Keratinocyte (primary cell): ENCODE data around the gene TLR6. TPM values are rescaled to one million over a fixed set of nuclear protein-coding genes. Genes with fewer than 3 reads are reported as not detected.

Source experiments
- DNase-seq: peaks from one replicate; pipeline ENCODE4 v3.0.0-alpha.2; 2011; ENCODE audit warnings: low read depth, missing footprints, low spot score
- FAIRE-seq: peaks from 2 replicates; lab custom pipeline; 2011; peaks lifted over from hg19 to GRCh38; lab: Jason Lieb, UNC
- H2AFZ ChIP-seq: 2 replicates; pipeline ENCODE4 v1.6.0; 2012; ENCODE audit warnings: low read length, control low read depth, inconsistent platforms; ENCODE audit not compliant: control insufficient read depth
- H3K27ac ChIP-seq: 2 replicates; pipeline ENCODE4 v1.5.1; 2011; ENCODE audit warnings: low read length; ENCODE audit not compliant: control insufficient read depth, insufficient read depth
- H3K27me3 ChIP-seq: 3 replicates; pipeline ENCODE4 v1.6.0; 2011; ENCODE audit warnings: low read length; ENCODE audit not compliant: control insufficient read depth, insufficient read depth; ENCODE audit errors: extremely low read depth
- H3K36me3 ChIP-seq, 2 experiments: 2 replicates in 1 of 2; 3 replicates in 1 of 2; pipeline ENCODE4 v1.5.1; 2011; ENCODE audit warnings: low read length in 2 of 2, mild to moderate bottlenecking in 1 of 2; ENCODE audit not compliant: control insufficient read depth in 2 of 2, insufficient read depth in 2 of 2; ENCODE audit errors: extremely low read depth in 1 of 2
- H3K4me1 ChIP-seq: 3 replicates; pipeline ENCODE4 v1.5.1; 2011; ENCODE audit warnings: low read length; ENCODE audit not compliant: control insufficient read depth, insufficient read depth; ENCODE audit errors: extremely low read depth
- H3K4me2 ChIP-seq: 3 replicates; pipeline ENCODE4 v1.6.0; 2011; ENCODE audit warnings: low read depth, low read length; ENCODE audit not compliant: control insufficient read depth, insufficient read depth; ENCODE audit errors: extremely low read depth
- H3K4me3 ChIP-seq, 3 experiments: fragments of 200-600 bp in 1 of 3; sonication (generic) in 1 of 3; 2 replicates in 2 of 3; 3 replicates in 1 of 3; pipeline ENCODE4 v1.5.1; 2011 to 2016; ENCODE audit warnings: low read length in 3 of 3, mild to moderate bottlenecking in 3 of 3, control low read depth in 2 of 3, inconsistent platforms in 1 of 3, low read depth in 1 of 3, mixed read lengths in 1 of 3, mixed run types in 1 of 3, moderate library complexity in 1 of 3; ENCODE audit not compliant: control insufficient read depth in 2 of 3, insufficient read depth in 2 of 3; ENCODE audit errors: extremely low read depth in 1 of 3
- H3K79me2 ChIP-seq: 2 replicates; pipeline ENCODE4 v1.6.0; 2012; ENCODE audit warnings: low read length; ENCODE audit not compliant: control insufficient read depth, insufficient read depth
- H3K9ac ChIP-seq: 3 replicates; pipeline ENCODE4 v1.6.0; 2011; ENCODE audit warnings: low read length; ENCODE audit not compliant: control insufficient read depth, insufficient read depth; ENCODE audit errors: extremely low read depth
- H3K9me1 ChIP-seq: 3 replicates; pipeline ENCODE4 v1.6.0; 2011; ENCODE audit warnings: low read length; ENCODE audit not compliant: control insufficient read depth, insufficient read depth; ENCODE audit errors: extremely low read depth
- H3K9me3 ChIP-seq: 2 replicates; pipeline ENCODE4 v1.5.1; 2012; ENCODE audit warnings: low read depth, low read length; ENCODE audit not compliant: control insufficient read depth
- H4K20me1 ChIP-seq: 3 replicates; pipeline ENCODE4 v1.6.0; 2011; ENCODE audit warnings: low read length; ENCODE audit not compliant: control insufficient read depth, insufficient read depth; ENCODE audit errors: extremely low read depth
- EZH2 ChIP-seq: IDR thresholded peaks from one replicate; pipeline ENCODE4 v1.6.1; 2012; ENCODE audit warnings: inconsistent platforms, mild to moderate bottlenecking, low read length, moderate library complexity
- dilution Hi-C: fragments of 300-500 bp; cut with MboI; formaldehyde crosslinking; loops from one replicate; pipeline ENCODE4 v1.7.0; 2020; ENCODE audit warnings: low sequenced_read_pairs; ENCODE audit not compliant: extremely low pct_ligation_motif_present
- polyA plus RNA-seq, 5 experiments: library from polyadenylated mRNA; depleted of rRNA in 3 of 5; stranded (reverse) in 3 of 5; stranded (forward) in 1 of 5; unstranded in 1 of 5; fragments of >200 nt; gene quantifications; 1 replicate in 1 of 5; 2 replicates in 3 of 5; 3 replicates in 1 of 5; pipeline versions ENCODE4 v1.2.1 to v1.2.3, GENCODE V29; 2011 to 2012; ENCODE audit warnings: missing spikeins in 2 of 5, low read depth in 1 of 5, low replicate concordance in 1 of 5
- TF ChIP-seq, protein P1 (sequence below), 3 experiments: IDR thresholded peaks in 1 of 3; conservative IDR thresholded peaks in 1 of 3; optimal IDR thresholded peaks in 1 of 3; 2 replicates in 2 of 3; 3 replicates in 1 of 3; pipeline versions ENCODE3 to v1.5.1; 2011; ENCODE audit warnings: low read length in 3 of 3, mild to moderate bottlenecking in 3 of 3, moderate library complexity in 2 of 3, control low read depth in 1 of 3, inconsistent platforms in 1 of 3; ENCODE audit not compliant: insufficient read depth in 2 of 3; ENCODE audit errors: extremely low read depth in 1 of 3

TLR6 gene
- polyA plus RNA-seq, 1 donor (not counting 4 experiments of a cell fraction or from before 2014, with no cell fraction given), result 1.3 TPM

DNA sequence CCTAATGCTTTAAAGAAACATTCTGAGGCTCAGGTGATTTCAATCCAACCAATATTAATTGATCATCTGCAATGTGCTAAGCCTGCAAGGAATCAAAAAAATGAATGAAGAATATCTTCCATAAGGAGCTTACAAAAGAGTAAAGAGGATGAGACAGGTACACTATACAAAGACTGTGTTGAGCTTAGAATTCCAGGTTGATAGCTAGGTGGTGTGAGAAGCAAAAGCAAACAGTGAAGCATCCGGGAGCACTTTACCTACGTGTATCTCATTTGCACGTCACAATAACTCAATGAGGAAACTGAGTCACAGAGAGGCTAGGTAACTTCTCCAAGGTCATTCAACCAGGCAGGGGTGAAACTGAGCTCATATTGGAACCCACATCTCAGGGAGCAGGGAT lies 48.1 kb upstream of the TLR6 start:
- no peaks in the 10 kb centered on the region for H3K9me3 ChIP-seq
- H4K20me1 ChIP-seq, result no peaks in the 10 kb centered on the region
- H3K27ac ChIP-seq, result no peak overlapping the region
- TF ChIP-seq, protein P1, sequence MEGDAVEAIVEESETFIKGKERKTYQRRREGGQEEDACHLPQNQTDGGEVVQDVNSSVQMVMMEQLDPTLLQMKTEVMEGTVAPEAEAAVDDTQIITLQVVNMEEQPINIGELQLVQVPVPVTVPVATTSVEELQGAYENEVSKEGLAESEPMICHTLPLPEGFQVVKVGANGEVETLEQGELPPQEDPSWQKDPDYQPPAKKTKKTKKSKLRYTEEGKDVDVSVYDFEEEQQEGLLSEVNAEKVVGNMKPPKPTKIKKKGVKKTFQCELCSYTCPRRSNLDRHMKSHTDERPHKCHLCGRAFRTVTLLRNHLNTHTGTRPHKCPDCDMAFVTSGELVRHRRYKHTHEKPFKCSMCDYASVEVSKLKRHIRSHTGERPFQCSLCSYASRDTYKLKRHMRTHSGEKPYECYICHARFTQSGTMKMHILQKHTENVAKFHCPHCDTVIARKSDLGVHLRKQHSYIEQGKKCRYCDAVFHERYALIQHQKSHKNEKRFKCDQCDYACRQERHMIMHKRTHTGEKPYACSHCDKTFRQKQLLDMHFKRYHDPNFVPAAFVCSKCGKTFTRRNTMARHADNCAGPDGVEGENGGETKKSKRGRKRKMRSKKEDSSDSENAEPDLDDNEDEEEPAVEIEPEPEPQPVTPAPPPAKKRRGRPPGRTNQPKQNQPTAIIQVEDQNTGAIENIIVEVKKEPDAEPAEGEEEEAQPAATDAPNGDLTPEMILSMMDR (optimal IDR thresholded peaks at IDR 0.05 in 1 of 3, IDR thresholded peaks at IDR 0.05 in 1 of 3, conservative IDR thresholded peaks at IDR 0.05 in 1 of 3; ENCODE audit: extremely low read depth in 1 of 3, insufficient read depth in 2 of 3, low read length in 3 of 3), result no peak
- TF ChIP-seq EZH2, result no peak
- no peaks in the 10 kb centered on the region for H3K9me1 ChIP-seq
- no peak overlapping the region for H3K9ac ChIP-seq
- dilution Hi-C loops, result no loop called here
- no peaks in the 10 kb centered on the region for H3K4me1 ChIP-seq
- no peaks in the 10 kb centered on the region for H3K79me2 ChIP-seq
- no peak overlapping the region for H3K4me2 ChIP-seq
- H2AFZ ChIP-seq, result no peak overlapping the region
- DNase-seq, result no peak
- no peak for FAIRE-seq
- H3K36me3 ChIP-seq, result peaks cover 4 to 10% of the 10 kb centered on the region in 2 experiments
- no peaks in the 10 kb centered on the region for H3K27me3 ChIP-seq
- H3K4me3 ChIP-seq, result no peak overlapping the region

DNA sequence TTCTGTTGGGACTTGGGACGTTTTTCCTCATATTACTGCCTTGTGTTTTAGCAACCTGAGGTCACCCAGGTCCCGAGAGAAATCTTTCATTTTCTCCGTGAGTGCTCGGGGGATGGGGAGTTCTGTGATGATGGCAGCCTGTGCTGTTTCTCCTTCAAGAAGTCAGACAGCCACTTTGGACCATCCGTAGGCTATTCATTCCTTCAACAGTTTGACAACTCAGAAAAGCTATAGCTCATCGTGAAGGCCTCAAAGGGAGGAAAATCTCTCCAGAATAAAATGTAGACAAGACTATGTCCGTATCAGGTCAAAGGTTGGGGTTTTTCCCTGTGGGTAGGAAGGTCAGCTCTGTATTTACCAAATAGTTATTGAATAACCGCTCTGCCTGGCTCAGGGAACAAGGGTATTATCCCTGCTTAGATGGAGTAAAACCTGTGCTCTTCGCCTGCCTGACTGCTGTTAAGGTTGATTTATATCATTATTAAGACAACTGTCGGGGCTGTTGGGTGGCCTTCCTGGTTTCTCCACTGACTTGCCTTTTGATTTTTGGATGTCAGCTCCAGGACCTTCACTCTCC lies 47.6 kb upstream of the TLR6 start:
- Histone ChIP-seq H3K9ac (no peak overlapping the region), H4K20me1 (no peaks in the 10 kb centered on the region), H3K27ac (no peak overlapping the region), H3K9me1 (no peaks in the 10 kb centered on the region), H3K9me3 (no peaks in the 10 kb centered on the region), H3K36me3 (peaks cover 2 to 6% of the 10 kb centered on the region in 2 experiments), H3K4me3 (no peak overlapping the region), H3K4me1 (no peaks in the 10 kb centered on the region), H3K79me2 (no peaks in the 10 kb centered on the region), H3K27me3 (no peaks in the 10 kb centered on the region), H2AFZ (no peak overlapping the region), H3K4me2 (no peak overlapping the region)
- dilution Hi-C loops, result no loop called here
- TF ChIP-seq, protein P1 (optimal IDR thresholded peaks at IDR 0.05 in 1 of 3, IDR thresholded peaks at IDR 0.05 in 1 of 3, conservative IDR thresholded peaks at IDR 0.05 in 1 of 3; ENCODE audit: extremely low read depth in 1 of 3, insufficient read depth in 2 of 3, low read length in 3 of 3), result no peak
- TF ChIP-seq EZH2, result no peak
- FAIRE-seq (no peak), DNase-seq (no peak)
